HG03135 (cell line): ENCODE measurements around the gene TXNDC5.
"Not testable (repeated sequence)": the region's sequence is repeated elsewhere in the genome, so short reads cannot be mapped to it uniquely, and the experiment has no call there.

Experiments used
- ATAC-seq: cut with Tn5 transposase; IDR thresholded peaks from one replicate; pipeline ENCODE4 v1.9.1; 2021; ENCODE audit warnings: mild to moderate bottlenecking, moderate library complexity; ENCODE audit not compliant: unreplicated experiment

The TXNDC5 gene

GRCh38 chr6:7897461-7898192 is 13.0 kb downstream of the TXNDC5 start:
- peak; percentile 59 for ATAC-seq

GRCh38 chr6:7896465-7896987 is 14.1 kb downstream of the TXNDC5 start:
- no peak for ATAC-seq

- no peak for ATAC-seq
These were observed 15.5 kb downstream of the TXNDC5 start for GRCh38 chr6:7895125-7895423.

GRCh38 chr6:7894262-7895124 is 16.1 kb downstream of the TXNDC5 start:
- ATAC-seq, result no peak

GRCh38 chr6:7893342-7893741 is 17.2 kb downstream of the TXNDC5 start:
- no peak for ATAC-seq

- ATAC-seq, result not testable (repeated sequence)
These were observed 18.2 kb downstream of the TXNDC5 start for GRCh38 chr6:7892367-7892766.

- ATAC-seq, result no peak
These were observed 19.3 kb downstream of the TXNDC5 start for GRCh38 chr6:7891078-7891872.

GRCh38 chr6:7888587-7889357 is 21.8 kb downstream of the TXNDC5 start:
- ATAC-seq, result no peak

GRCh38 chr6:7887278-7887991 is 23.2 kb downstream of the TXNDC5 start:
- no peak for ATAC-seq

- ATAC-seq, result no peak
These were observed 24.5 kb downstream of the TXNDC5 start for GRCh38 chr6:7886132-7886531.

GRCh38 chr6:7883381-7883780 is 27.2 kb downstream of the TXNDC5 start:
- no peak for ATAC-seq

- ATAC-seq, result no peak
These were observed 27.9 kb downstream of the TXNDC5 start for GRCh38 chr6:7882505-7883257.

- ATAC-seq, result no peak
These were observed 28.7 kb downstream of the TXNDC5 start for GRCh38 chr6:7881765-7882500.

GRCh38 chr6:7880718-7881107 is 29.9 kb downstream of the TXNDC5 start:
- no peak for ATAC-seq

GRCh38 chr6:7879980-7880717 is 30.4 kb downstream of the TXNDC5 start:
- no peak for ATAC-seq

GRCh38 chr6:7879579-7879978 is 31.0 kb downstream of the TXNDC5 start:
- ATAC-seq, result no peak

GRCh38 chr6:7879043-7879442 is 31.5 kb downstream of the TXNDC5 start:
- ATAC-seq, result no peak
